ENCODE measurements around the gene SULT1A2. TPM values are rescaled to one million over a fixed set of nuclear protein-coding genes. Genes with fewer than 3 reads are reported as not detected.

Gene SULT1A2
- total and polyA plus RNA-seq, 2 of the 13 experiments (the other 11 are each of a cell fraction or from before 2014, with no cell fraction given) = 33.0 to 34.2 TPM

- TF ChIP-seq SMARCE1 (IDR thresholded peaks at IDR 0.05; ENCODE audit: borderline replicate concordance) (no peak), ZNF460 (CRISPR knock-in tag; IDR thresholded peaks at IDR 0.05; ENCODE audit: borderline replicate concordance) (no peak), KDM5A (IDR thresholded peaks at IDR 0.05; ENCODE audit: borderline replicate concordance, low read length) (no peak), ASH2L (IDR thresholded peaks at IDR 0.05; ENCODE audit: insufficient read length, low read depth, low read length) (no peak), MTF2 (CRISPR knock-in tag; IDR thresholded peaks at IDR 0.05; ENCODE audit: borderline replicate concordance) (no peak), CBX5 (CRISPR knock-in tag; IDR thresholded peaks at IDR 0.05; ENCODE audit: borderline replicate concordance) (peak; percentile 58), ZSCAN9 (CRISPR knock-in tag; IDR thresholded peaks at IDR 0.05; ENCODE audit: borderline replicate concordance) (peak; percentile 89; the same call in 1 of the 2 replicates), SP4 (CRISPR knock-in tag; IDR thresholded peaks at IDR 0.05) (peak; percentile 76), SNAPC4 (CRISPR knock-in tag; IDR thresholded peaks at IDR 0.05) (no peak; the same call in 1 of the 2 replicates), MXD4 (CRISPR knock-in tag; IDR thresholded peaks at IDR 0.05) (no peak; the same call in 1 of the 2 replicates), HOXD1 (CRISPR knock-in tag; IDR thresholded peaks at IDR 0.05) (peak; percentile 64), SRY (CRISPR knock-in tag; IDR thresholded peaks at IDR 0.05) (peak; percentile 91; the same call in 1 of the 2 replicates), CHD2 (IDR thresholded peaks at IDR 0.05; ENCODE audit: low read depth, low read length) (no peak), REL (CRISPR knock-in tag; conservative IDR thresholded peaks at IDR 0.05) (no peak), ZNF572 (CRISPR knock-in tag; IDR thresholded peaks at IDR 0.05) (0 out of 2 replicates have a peak, but pooled peaks have one; percentile 76), ELF3 (CRISPR knock-in tag; IDR thresholded peaks at IDR 0.05) (peak; percentile 72), ZMAT3 (CRISPR knock-in tag; conservative IDR thresholded peaks at IDR 0.05) (peak; percentile 92), SUZ12 (IDR thresholded peaks at IDR 0.05; ENCODE audit: low read depth, low read length) (no peak), ZBTB38 (CRISPR knock-in tag; IDR thresholded peaks at IDR 0.05) (no peak), KDM4B (CRISPR knock-in tag; IDR thresholded peaks at IDR 0.05) (no peak), IKZF1 (IDR thresholded peaks at IDR 0.05) (no peak), ZNF580 (CRISPR knock-in tag; IDR thresholded peaks at IDR 0.05; ENCODE audit: borderline replicate concordance, low read depth) (peak; percentile 27; the same call in 1 of the 2 replicates), ZNF224 (CRISPR knock-in tag; IDR thresholded peaks at IDR 0.05) (0 out of 2 replicates have a peak, but pooled peaks have one; percentile 19), MBD4 (IDR thresholded peaks at IDR 0.05; ENCODE audit: borderline replicate concordance, low read length) (no peak), ZNF781 (CRISPR knock-in tag; IDR thresholded peaks at IDR 0.05; ENCODE audit: borderline replicate concordance, not compliant biosample characterization) (peak; percentile 78), KAT2B (IDR thresholded peaks at IDR 0.05; ENCODE audit: borderline replicate concordance, low read depth, low read length) (0 out of 2 replicates have a peak, but pooled peaks have one; percentile 1), ZNF615 (CRISPR knock-in tag; IDR thresholded peaks at IDR 0.05; ENCODE audit: borderline replicate concordance) (peak; percentile 82; the same call in 1 of the 2 replicates)
Observed at GRCh38 chr16:28609631-28610594, 13.1 kb upstream of the SULT1A2 start, which contains the start of gene SULT1A1 (continued).
